BE2C (cell line): Measurements from ENCODE around the gene ZNF385C.
"Not testable (repeated sequence)": the region's sequence is repeated elsewhere in the genome, so short reads cannot be mapped to it uniquely, and the experiment has no call there.

Source experiments
- DNase-seq: peaks from one replicate; pipeline ENCODE4 v3.0.0-alpha.2; 2020
- H3K27me3 ChIP-seq: fragments of 250-450 bp; sonication (Bioruptor Pico); 2 replicates; pipeline ENCODE4 v1.5.1; 2020; ENCODE audit warnings: mild to moderate bottlenecking
- H3K36me3 ChIP-seq: fragments of 250-450 bp; sonication (Bioruptor Pico); 2 replicates; pipeline ENCODE4 v1.5.1; 2020; ENCODE audit warnings: mild to moderate bottlenecking
- H3K4me1 ChIP-seq: fragments of 250-450 bp; sonication (Bioruptor Pico); 2 replicates; pipeline ENCODE4 v1.5.1; 2020
- H3K4me3 ChIP-seq: 2 replicates; pipeline ENCODE4 v1.5.1; 2011; ENCODE audit warnings: low read depth, low read length
- H3K9me3 ChIP-seq: fragments of 250-450 bp; sonication (Bioruptor Pico); 2 replicates; pipeline ENCODE4 v1.5.1; 2020
- TF ChIP-seq, protein P1 (sequence below): IDR thresholded peaks from 2 replicates; pipeline ENCODE4 v1.5.1; 2012; ENCODE audit warnings: mild to moderate bottlenecking, low read depth, low read length

Gene ZNF385C

DNA sequence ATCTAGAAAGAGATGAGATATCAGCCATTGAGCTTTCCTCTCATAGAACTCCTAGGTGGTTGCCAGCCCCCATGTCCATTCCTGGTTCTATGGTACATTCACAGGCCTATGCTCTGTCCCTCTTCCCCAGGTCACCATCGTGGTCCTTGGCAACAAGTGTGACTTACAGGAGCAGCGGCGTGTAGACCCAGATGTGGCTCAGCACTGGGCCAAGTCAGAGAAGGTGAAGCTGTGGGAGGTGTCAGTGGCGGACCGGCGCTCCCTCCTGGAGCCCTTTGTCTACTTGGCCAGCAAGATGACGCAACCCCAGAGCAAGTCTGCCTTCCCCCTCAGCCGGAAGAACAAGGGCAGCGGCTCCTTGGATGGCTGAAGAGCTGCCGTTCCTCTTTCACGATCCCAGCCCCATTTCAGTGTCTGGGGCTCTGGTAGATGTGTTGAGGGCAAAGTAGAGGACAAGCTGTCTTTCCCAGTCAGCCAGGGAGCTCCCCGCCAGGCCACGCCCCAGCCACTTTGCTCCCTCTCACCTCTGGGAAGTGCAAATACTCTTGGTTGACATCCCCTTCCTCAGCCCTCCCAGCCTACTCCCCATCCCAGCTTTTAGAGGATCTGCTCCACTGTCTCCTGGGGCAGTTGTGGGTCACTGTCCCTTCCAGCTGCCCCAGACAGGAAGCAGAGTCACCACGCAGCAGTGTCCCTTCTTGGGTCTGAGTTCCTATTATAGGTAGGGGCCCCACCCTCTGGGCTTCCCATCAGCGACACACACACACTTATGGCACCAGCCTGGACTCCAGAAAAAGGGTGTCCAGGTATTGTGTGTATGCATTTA, 74.5 kb downstream of the ZNF385C start:
- DNase-seq = no peak
- H3K36me3 ChIP-seq = peaks cover 8% of the 10 kb centered on the region
- TF ChIP-seq, protein P1, sequence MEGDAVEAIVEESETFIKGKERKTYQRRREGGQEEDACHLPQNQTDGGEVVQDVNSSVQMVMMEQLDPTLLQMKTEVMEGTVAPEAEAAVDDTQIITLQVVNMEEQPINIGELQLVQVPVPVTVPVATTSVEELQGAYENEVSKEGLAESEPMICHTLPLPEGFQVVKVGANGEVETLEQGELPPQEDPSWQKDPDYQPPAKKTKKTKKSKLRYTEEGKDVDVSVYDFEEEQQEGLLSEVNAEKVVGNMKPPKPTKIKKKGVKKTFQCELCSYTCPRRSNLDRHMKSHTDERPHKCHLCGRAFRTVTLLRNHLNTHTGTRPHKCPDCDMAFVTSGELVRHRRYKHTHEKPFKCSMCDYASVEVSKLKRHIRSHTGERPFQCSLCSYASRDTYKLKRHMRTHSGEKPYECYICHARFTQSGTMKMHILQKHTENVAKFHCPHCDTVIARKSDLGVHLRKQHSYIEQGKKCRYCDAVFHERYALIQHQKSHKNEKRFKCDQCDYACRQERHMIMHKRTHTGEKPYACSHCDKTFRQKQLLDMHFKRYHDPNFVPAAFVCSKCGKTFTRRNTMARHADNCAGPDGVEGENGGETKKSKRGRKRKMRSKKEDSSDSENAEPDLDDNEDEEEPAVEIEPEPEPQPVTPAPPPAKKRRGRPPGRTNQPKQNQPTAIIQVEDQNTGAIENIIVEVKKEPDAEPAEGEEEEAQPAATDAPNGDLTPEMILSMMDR = no peak
- no peaks in the 10 kb centered on the region for H3K4me1 ChIP-seq
- no peaks in the 10 kb centered on the region for H3K27me3 ChIP-seq
- H3K4me3 ChIP-seq = no peak overlapping the region
- H3K9me3 ChIP-seq = no peaks in the 10 kb centered on the region

DNA sequence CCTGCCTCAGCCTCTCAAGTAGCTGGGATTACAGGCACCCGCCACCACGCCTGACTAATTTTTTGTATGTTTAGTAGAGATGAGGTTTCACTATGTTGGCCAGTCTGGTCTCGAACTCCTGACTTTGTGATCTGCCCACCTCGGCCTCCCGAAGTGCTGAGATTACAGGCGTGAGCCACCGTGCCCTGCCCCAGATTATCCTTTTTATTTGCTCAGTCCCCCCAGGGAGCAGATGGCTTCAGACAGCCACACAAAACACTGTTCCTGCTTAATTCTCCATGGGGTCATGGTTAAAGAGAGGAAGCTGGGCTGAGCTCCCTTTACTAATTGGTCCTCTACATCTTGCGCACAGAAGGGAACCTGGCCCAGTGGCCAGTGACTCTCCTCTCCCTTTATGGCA, 77.4 kb downstream of the ZNF385C start:
- peak overlapping the region; percentile 96 for H3K4me3 ChIP-seq
- H3K4me1 ChIP-seq, H3K9me3 ChIP-seq, H3K36me3 ChIP-seq, DNase-seq, H3K27me3 ChIP-seq: not testable (repeated sequence)

DNA sequence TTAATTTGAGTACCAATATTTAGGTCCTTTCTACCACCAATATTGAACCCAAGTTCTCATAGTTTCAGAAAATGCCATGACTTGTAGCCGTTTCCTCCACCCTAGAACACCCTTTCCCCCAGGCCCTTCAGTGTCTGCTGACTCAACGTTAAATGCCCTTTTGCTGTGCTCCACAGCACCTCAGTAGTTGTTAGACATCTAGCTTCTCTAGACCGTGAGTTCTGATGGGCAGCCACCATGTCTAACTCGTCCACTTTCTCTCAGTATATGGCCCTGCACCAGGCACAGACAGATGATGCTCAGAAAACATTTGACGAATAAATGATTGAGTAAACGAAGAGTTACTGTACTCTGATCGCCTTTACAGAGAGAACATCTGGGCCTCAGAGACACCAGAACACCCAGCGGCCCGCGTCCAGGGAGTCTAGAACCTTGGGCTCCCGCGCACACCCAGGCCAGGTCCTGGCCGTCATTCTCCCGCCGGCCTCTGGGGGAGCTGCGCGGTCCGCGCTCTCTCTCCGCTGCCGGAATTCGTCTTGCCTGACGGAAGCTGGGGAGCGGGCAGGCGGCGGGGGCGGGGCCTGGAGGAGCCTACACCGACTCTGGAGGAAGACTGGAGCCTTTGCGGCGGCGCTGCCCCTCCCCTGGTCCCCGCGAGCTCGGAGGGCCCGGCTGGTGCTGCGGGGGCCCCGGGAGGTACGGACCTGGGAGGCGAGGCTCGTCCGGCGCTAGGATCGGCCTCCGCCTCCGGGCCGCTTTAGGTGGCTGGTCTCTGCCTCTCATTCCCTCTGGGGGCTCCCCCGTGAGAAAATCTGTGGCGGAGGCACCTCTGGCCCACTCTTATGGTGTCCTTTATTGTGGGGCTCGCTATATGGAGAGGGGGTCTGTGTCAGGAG, 78.5 kb downstream of the ZNF385C start, which contains the start of gene NKIRAS2:
TSS of gene NKIRAS2 (plus strand) at position 582 of the 896 bp plus-strand sequence. CDS start 1,488 bp downstream, outside the sequence.
- TF ChIP-seq, protein P1 = peak; percentile 80
- H3K4me3 ChIP-seq = peak within 1 kb of the TSS; percentile 96
- peak; percentile 98 for DNase-seq
- no peaks in the 10 kb centered on the region for H3K27me3 ChIP-seq
- no peaks in the 10 kb centered on the region for H3K9me3 ChIP-seq
- peaks cover 14% of the 10 kb centered on the region for H3K36me3 ChIP-seq
- no peaks in the 10 kb centered on the region for H3K4me1 ChIP-seq

DNA sequence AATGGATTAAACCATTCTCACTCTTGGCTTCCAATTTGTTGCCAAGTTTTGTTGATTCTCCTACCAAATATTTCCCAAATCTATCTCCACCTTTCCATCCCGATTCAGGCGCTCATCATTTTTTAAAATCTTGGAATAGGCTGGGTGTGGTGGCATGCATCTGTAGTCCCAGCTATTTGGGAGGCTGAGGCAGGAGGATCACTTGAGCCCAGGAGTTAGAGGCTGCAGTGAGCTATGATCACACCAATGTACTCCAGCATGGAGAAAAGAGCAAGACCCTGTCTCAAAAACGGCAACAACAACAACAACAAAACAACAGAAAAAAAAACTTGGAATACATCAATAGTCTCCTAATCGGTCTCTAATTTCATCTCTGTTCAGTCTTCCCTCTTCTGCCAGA, 79.3 kb downstream of the ZNF385C start:
- no peaks in the 10 kb centered on the region for H3K9me3 ChIP-seq
- H3K27me3 ChIP-seq = no peaks in the 10 kb centered on the region
- DNase-seq = no peak

GRCh38 chr17:42018339-42018738, 79.9 kb downstream of the ZNF385C start:
- Histone ChIP-seq H3K4me3 (peak overlapping the region; percentile 93), H3K9me3 (no peaks in the 10 kb centered on the region), H3K36me3 (peaks cover 5% of the 10 kb centered on the region), H3K27me3 (no peaks in the 10 kb centered on the region), H3K4me1 (no peaks in the 10 kb centered on the region)
- TF ChIP-seq, protein P1 = no peak
- DNase-seq = no peak

More for the DNA sequence above, 79.3 kb downstream of the ZNF385C start:
- H3K4me1 ChIP-seq = no peaks in the 10 kb centered on the region
- no peak overlapping the region for H3K4me3 ChIP-seq
- H3K36me3 ChIP-seq = peaks cover 9% of the 10 kb centered on the region
- TF ChIP-seq, protein P1 = no peak

DNA sequence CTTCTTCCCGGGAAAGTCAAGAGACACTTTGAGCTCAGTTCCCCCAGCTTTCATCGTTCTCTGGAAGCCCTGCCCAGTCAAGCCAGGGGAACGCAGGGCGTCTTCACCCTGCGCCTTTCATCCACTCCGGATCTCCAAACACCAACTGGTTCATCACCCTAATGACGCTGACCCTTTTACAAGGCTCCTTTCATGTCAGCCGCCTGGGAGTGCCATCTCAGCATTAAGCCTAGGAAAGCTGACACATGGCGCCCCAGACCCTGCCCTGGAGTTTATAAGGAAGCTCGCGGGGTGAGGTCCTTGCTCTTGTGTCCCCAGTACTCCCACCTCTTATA, 80.4 kb downstream of the ZNF385C start:
- H3K9me3 ChIP-seq = no peaks in the 10 kb centered on the region
- TF ChIP-seq, protein P1 = no peak
- H3K4me3 ChIP-seq = peak overlapping the region; percentile 93
- H3K36me3 ChIP-seq = peaks cover 5% of the 10 kb centered on the region
- no peak for DNase-seq
- no peaks in the 10 kb centered on the region for H3K27me3 ChIP-seq
- no peaks in the 10 kb centered on the region for H3K4me1 ChIP-seq
